Neural progenitor cell (in vitro differentiated cells): ENCODE data around the gene TPPP.

Source experiments
- EZH2 ChIP-seq: fragments of 200-600 bp; sonication (generic); IDR thresholded peaks from 2 replicates; pipeline ENCODE4 v1.6.1; 2017; ENCODE audit warnings: antibody characterized with exemption, mild to moderate bottlenecking, moderate library complexity
- EZH2phosphoT487 ChIP-seq: fragments of 200-600 bp; sonication (generic); IDR thresholded peaks from 2 replicates; pipeline ENCODE4 v1.6.1; 2017; ENCODE audit warnings: antibody characterized with exemption
- TF ChIP-seq, protein P1 (sequence below): fragments of 200-600 bp; sonication (generic); IDR thresholded peaks from 2 replicates; pipeline ENCODE4 v1.5.1; 2017; ENCODE audit warnings: antibody characterized with exemption, mild to moderate bottlenecking

- TF ChIP-seq, protein P1, sequence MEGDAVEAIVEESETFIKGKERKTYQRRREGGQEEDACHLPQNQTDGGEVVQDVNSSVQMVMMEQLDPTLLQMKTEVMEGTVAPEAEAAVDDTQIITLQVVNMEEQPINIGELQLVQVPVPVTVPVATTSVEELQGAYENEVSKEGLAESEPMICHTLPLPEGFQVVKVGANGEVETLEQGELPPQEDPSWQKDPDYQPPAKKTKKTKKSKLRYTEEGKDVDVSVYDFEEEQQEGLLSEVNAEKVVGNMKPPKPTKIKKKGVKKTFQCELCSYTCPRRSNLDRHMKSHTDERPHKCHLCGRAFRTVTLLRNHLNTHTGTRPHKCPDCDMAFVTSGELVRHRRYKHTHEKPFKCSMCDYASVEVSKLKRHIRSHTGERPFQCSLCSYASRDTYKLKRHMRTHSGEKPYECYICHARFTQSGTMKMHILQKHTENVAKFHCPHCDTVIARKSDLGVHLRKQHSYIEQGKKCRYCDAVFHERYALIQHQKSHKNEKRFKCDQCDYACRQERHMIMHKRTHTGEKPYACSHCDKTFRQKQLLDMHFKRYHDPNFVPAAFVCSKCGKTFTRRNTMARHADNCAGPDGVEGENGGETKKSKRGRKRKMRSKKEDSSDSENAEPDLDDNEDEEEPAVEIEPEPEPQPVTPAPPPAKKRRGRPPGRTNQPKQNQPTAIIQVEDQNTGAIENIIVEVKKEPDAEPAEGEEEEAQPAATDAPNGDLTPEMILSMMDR, result no peak
- TF ChIP-seq EZH2 (no peak), EZH2phosphoT487 (no peak)
Observed at GRCh38 chr5:691817-692528, 1.2 kb downstream of the TPPP start.
